Dedifferentiated amniotic fluid mesenchymal stem cell (primary cell): Measurements from ENCODE around the gene OR2M5.

ENCODE experiments used
- DNase-seq: peaks from one replicate; pipeline ENCODE4 v3.0.0-alpha.2; 2016; ENCODE audit errors: extremely low spot score

OR2M5 gene

DNA sequence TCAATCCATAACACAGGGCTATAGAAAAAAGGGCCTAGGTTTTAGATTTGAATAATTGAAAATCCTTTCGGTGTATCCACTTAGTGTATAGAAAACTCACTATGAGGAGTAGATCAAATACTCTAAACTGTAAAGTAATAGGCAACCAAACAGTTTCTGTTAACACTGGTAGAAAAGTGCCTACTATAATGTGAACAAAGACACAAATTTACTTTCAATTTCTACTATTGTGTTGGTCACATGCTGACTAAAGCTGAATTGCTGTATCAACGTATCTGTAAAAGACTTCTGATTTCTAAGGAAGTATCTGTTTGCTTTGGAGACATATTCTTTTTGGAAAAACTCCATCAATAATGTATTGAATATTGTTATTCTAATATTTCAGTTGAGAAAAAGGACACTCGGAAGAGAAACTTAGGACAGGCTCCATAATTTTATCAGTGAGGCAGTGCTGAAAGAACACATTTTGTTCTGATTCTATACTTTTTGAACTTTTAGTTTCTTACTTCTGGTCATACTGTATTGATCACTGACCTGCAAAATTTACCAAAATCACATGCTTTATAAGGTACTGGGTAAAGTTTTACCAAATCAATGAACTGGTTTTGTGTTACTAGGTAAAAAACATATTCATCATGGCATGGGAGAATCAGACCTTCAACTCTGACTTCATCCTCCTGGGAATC, at the start of gene OR2M5:
Gene OR2M5, plus strand, starts transcription at position 636 of the 686 bp plus-strand sequence. Its CDS starts 0 bp downstream, at position 636.
- no peak for DNase-seq

DNA sequence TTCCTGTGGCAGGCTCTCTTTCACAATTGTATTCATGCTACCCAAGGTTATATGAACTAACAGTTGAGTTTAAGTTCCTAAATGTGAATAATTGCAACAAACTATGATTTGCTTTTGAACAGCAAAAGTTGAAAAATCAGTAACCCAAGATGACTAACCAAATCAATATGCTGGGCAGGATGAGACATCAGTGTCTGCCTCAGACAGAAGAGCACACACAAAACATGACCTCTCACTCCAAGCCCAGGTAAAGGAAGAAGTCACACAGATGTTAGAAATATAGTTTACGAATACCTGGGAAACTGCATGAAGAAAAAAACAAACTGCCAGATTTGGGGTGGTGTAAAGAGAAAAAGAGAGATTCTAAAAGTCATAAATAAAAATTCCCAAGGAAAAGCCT, 46.4 kb upstream of the OR2M5 start:
- DNase-seq: no peak

GRCh38 chr1:248102847-248103246, 42.1 kb upstream of the OR2M5 start:
- no peak for DNase-seq

- no peak for DNase-seq
Measured at GRCh38 chr1:248111157-248111556, 33.8 kb upstream of the OR2M5 start.

DNA sequence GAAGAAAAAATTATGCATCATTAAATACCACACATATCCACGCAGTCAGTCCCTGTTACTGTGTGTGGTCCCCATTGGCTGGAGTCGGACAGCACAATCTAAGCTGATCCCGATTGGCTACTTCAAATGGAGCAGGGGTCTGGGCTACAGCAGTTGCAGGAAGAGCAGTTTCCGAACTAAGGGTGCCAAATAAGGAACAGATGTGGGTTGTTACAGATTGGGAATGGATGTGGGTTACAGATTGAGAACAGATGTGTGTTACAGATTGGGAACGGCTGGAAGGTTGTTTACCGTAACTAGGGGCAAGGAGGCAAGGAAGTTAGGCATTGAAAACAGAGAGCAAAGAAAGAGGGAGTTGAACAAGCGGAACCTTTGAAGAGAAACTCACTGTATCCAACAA, 30.1 kb upstream of the OR2M5 start:
- no peak for DNase-seq

- DNase-seq: no peak
Measured at GRCh38 chr1:248127653-248128052, 17.3 kb upstream of the OR2M5 start.

DNA sequence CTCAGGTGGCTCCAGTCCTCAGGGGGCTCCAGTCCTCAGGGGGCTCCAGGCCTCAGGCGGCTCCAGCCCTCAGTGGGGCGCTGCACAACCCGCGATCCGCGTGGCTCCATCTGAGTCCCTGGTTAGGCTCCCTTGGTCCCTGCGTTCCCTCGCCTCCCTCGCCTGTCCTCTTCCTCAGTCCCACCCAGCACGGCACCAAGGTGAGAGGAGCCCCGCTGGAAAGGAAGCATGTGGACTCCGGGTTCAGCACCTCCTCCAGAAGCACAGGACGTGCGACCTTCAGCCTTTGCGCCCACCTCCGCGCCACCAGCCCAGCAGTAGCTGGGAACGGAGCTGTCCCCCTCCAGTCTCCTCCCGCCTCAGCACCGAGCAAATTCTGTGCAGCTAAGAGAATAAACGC, 8.1 kb upstream of the OR2M5 start:
- DNase-seq: no peak

DNA sequence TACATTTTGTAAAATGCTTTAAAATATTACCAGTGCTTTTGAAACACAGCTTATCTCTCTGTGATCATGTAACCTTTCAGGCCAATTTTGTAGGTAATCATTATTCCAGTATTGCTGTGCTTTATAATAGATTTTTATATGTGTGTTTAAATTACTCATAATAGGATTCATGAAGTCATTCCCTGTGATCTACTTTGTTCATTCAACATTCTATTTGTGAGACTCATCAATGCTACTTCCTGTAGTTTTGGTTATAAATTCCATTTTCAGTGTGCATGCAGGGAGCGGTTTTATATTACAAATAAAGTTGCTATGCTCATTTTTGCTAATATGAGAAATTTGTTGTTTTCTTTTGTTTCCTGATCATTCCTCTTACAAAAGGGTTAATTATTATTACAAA, 4.1 kb upstream of the OR2M5 start:
- no peak for DNase-seq

GRCh38 chr1:248143311-248143710, 1.6 kb upstream of the OR2M5 start:
- no peak for DNase-seq

DNA sequence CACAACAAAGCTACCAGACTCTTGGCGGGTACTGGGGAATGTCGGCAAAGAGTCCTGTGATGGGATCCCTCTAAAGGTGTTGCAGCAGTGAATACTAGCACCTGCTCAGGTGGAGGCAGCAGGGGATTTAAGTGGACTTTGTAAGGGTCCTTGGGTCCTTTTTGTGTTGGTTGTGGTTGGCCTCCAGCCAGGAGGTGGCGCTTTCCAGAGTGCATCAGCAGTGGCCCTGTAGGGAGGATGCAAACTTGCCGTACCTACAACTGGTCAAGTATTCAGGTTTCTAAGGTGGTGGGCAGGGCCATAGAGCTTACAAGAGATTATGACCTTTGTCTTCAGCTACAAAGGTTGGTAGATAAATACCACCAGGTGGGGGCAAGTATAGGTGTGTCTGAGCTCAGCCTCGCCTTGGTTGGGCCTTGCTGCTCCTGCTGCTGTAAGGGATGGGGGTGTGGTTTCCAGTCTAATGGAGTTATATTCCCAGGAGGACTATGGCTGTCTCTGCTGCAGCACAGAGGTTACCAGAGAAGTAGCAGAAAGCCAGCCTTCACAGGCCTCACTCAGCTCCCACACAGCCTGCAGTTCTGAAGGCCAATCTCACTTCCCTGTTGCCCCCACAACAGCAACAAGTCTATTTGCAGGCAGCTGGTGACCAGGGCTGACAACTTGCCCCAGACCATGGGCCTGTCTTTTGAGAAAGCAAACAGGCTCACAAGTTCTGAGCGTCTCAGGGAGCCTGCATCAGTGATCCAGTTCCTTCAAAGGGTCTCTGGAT, 7.3 kb downstream of the OR2M5 start:
- no peak for DNase-seq

DNA sequence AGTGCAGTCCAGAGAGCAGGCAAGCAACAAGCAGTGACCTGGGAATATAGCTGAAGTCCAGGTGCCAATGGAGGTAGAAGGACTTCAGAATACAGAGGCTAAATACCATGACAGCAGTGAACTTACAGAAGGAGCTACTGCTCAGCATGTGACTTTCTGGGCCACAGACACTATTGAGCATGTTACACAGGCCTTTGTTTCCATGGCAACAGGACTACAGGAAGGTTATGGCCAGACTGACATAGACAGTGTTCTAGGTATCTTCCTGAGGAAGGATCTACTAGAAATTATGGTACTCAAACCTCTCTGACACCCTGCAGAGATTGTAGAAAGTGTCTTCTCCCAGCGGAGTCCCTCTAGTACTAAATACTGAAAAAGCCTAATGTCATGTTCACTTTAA, 11.0 kb downstream of the OR2M5 start:
- DNase-seq: no peak

DNA sequence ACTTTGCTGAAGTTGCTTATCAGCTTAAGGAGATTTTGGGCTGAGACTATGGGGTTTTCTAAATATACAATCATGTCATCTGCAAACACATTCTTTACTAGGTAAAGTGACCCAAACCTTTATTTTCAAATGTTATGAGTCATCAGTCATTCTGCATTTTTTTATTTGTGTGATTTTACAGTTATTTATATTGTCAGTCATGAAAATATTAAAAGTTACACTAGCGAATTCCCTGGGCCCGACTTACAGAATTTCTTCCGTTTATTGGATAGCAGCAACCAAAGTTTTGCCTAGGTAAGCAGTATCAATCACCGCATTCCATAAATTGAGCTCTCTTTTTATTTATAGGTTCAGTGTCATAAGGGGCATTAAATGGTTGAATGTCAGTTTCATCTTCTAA, 13.8 kb downstream of the OR2M5 start:
- DNase-seq: no peak

GRCh38 chr1:248164031-248164430, 19.1 kb downstream of the OR2M5 start:
- DNase-seq: no peak

DNA sequence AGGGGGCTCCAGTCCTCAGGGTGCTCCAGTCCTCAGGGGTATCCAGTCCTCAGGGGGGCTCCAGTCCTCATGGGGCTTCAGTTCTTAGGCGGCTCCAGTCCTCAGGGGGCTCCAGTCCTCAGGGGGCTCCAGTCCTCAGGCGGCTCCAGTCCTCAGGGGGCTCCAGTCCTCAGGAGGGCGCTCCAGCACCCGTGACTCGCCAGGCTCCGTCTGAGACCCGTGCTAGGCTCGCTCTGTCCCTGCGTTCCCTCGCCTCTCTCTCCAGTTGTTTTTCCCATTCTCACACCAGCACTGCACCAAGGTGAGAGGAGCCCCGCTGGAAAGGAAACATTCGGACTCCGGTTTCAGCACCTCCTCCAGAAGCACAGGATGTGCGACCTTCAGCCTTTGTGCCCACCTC, 20.2 kb downstream of the OR2M5 start:
- no peak for DNase-seq

- no peak for DNase-seq
Measured at GRCh38 chr1:248174521-248174920, 29.6 kb downstream of the OR2M5 start, which contains the start of gene OR2M2. OR2M2 (plus strand) TSS chr1:248174821; CDS start chr1:248179986, 5,165 bp downstream.

DNA sequence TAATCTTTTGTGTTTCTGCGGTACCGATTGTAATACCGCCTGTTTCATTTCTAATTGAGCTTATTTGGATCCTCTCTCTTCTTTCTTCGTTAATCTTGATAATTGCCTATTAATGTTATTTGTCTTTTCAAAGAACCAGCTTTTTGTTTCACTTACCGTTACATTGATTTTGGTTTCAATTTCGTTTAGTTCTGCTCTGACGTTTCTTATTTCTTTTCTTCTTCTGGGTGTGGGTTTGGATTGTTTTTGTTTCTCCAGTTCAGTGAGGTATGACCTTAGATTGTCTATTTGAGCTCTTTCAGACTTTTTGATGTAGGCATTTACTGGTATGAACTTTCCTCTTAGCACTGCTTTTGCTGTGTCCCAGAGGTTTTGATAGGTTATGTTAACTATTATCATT, 39.0 kb downstream of the OR2M5 start:
- DNase-seq: no peak

GRCh38 chr1:248187363-248187762, 42.4 kb downstream of the OR2M5 start:
- DNase-seq: no peak

- DNase-seq: no peak
Measured at GRCh38 chr1:248189026-248189425, 44.1 kb downstream of the OR2M5 start.

DNA sequence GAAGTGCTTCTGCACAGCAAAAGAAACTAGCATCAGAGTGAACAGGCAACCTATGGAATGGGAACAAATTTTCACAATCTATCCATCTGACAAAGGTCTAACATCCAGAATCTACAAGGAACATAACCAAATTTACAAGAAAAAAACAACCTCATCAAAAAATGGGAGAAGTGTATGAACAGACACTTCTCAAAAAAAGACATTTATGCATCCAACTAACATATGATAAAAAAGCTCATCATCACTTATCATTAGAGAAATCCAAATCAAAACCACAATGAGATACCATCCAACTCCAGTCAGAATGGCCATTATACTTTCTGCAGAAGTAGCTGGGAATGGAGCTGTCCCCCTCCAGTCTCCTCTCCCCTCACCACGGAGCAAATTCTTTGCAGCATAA, 49.2 kb downstream of the OR2M5 start:
- DNase-seq: no peak
